IPS DF 19.7 (cell line): ENCODE data around the gene MRC1.
"Not testable (repeated sequence)": the region's sequence is repeated elsewhere in the genome, so short reads cannot be mapped to it uniquely, and the experiment has no call there.

ENCODE experiments used
- DNase-seq: peaks from one replicate; pipeline ENCODE4 v3.0.0-alpha.2; 2013; ENCODE audit warnings: low read depth, low spot score

Gene MRC1

DNA sequence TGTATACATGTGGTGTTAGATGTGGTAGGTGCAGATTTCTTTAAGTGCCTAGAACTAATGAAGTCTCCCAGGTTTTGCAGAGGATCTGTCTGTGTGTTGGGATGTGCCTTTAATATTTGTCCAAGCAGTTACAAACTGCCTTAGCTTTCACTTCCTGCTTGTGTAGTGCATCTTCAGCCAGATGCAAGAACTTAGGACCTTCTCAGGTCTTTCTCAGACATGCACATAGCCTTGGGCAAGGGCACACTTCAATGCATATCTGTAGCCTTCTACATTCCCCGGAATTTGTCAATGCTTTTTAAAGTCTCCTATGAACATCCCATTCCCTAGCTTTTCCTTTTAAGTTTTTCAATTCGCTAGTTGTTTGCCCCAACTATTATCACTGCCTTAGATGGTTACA, 95.4 kb downstream of the MRC1 start:
- DNase-seq, result no peak

DNA sequence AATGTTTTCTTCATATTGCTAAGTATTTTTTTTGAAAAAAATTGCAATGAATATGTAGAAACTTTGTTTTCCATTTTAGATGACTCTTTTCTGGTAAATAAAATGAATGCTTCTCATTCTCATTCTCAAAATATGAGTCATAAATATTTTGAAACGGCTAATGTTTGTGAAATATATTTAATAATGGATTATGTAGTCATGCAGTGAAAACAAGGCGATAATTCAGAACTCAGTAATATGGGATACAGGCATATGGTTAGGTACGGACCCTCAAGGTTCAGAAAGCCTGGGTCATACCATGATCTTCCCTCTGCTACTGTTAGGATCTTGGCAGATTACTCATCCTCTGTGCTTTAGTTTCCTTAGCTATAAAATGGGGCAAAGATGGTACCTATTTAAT, 96.3 kb downstream of the MRC1 start:
- DNase-seq, result no peak

DNA sequence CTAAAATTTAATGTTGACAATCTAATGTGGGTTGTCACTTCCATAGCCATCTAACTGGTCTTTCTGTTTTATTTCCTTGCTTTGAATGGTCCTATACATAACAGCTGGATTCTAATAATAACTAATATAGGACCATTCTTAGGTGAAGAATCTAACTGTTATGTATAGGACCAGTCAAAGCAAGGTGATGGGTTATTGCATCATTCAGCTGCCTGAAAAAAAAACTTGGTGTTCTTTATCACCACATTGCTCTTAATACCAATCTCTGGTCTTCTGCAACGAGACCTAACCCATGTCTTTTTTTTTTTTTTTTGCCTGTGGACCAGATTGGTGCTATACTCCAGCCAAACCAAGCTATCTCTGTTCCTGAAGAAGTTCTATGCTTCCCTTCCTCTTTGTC, 96.9 kb downstream of the MRC1 start:
- no peak for DNase-seq

DNA sequence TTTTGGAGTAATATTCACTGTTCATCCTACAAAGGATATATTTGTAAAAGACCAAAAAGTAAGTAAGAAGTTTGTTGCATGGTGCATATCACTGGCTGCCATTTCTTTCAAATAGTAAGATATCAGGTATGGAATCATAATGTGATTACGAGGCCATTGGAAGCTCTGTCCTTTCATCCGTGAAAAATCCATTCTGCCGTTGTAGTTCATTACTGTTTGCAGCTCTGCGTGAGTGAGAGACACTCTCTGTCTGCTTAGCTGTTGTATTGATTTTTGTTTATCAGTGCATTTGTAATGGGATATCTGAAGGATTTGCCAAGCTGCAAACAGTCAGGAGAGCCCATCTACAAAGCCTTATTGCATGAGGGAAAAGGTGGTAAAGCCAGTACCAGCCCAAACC, 98.5 kb downstream of the MRC1 start:
- no peak for DNase-seq

DNA sequence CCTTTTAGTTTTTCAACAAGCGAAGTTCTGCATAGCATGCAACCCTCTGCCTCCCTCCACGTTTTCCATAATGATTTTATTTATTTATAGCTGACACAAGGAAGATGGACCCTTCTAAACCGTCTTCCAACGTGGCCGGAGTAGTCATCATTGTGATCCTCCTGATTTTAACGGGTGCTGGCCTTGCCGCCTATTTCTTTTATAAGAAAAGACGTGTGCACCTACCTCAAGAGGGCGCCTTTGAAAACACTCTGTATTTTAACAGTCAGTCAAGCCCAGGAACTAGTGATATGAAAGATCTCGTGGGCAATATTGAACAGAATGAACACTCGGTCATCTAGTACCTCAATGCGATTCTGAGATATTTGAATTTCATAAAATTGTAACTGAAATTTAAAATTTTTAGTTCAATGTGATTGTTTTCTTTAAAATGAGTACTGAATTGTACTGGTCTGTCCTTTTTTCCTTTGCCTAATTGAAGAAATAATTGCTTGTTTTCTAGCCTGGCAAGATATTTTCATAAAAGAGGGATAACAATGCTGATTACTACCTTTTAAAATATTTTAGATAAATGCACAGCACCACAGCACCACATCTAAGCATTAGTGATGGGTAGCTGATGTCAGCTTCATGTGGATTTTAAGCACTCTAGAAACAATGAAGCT, 101.1 kb downstream of the MRC1 start:
- DNase-seq, result no peak

DNA sequence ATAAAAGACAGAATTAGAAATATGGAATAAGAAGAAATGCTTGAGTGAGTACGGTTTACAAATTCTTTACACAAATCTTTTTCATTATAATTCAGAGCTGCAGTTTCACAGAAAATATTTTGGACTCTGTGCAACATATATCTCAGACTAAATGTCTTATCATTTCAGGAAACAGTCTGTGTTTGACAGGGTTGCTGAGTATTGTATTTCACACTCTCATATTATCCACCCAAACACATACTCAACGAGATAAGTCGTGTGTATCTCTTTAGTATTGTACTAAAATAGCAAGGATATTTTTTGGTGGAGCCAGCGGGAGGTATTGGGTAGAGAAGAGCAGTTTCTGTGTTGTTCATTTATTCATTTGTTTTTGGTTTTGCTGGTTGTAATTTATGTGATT, 103.6 kb downstream of the MRC1 start:
- no peak for DNase-seq

DNA sequence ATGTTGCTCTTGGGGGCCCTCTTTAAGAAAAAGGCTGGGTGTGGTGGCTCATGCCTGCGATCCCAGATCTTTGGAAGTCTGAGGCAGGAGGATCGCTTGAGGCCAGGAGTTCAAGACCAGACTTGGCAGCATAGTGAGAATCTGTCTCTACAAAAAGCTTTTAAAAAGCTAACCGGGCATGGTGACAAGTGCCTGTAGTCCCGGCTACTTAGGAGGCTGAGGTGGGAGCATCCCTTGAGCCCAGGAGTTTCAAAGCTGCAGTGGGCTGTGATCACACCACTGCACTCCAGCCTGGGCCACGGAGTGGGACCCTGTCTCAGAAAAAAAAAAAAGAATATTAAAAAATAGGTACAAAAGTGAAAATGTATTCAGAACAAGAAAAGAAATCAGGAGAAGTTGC, 104.5 kb downstream of the MRC1 start:
- no peak for DNase-seq

DNA sequence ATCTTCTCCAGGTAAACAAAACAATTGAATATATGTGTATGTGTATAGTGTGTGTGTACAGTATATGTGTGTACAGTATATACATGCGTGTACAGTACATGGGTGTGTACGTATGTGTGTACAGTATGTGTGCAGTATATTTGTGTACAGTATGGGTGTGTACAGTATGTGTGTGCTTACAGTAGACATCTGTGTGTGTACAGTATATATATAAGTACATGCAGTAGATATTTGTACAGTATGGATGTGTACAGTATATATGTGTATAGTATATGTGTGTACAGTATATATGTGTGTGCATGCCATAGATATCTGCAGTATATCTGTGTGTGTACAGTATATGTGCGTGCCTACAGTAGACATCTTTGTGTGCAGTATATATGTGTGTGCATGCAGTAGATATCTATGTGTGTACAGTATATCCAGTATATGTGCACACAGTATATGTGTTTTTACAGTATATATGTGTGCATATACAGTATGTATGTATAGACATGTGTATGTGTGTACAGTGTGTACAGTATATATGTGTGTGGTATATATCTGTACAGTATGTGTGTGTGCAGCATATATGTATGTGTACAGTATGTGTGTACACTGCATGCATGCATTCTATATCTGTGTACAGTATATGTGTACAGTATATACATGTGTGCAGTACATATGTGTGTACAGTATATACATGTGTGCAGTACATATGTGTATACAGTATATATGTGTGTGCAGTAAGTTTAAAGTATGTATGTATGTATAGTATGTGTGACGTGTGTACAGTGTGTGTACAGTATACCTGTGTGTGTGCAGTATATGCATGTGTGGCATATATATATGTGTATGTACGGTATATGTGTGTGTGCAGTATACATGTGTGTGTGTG, 105.3 kb downstream of the MRC1 start:
- DNase-seq, result no peak

DNA sequence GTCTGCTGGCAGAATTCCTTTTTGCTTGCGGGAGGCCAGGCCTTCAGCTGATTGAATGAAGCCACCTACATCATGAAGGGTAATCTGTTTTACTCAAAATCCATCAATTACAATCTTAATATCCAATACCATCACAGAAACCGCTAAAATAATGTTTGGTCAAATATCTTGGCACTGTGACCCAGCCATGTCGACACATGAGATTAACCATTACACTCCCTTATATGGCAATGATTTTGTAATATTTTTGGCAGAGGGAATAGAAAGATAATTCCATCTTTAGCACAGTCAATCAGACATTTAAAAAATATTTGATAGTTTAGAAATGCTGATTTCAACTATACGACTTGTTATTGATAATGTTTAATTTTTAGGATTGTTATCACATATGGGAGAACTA, 106.0 kb downstream of the MRC1 start:
- DNase-seq, result no peak

DNA sequence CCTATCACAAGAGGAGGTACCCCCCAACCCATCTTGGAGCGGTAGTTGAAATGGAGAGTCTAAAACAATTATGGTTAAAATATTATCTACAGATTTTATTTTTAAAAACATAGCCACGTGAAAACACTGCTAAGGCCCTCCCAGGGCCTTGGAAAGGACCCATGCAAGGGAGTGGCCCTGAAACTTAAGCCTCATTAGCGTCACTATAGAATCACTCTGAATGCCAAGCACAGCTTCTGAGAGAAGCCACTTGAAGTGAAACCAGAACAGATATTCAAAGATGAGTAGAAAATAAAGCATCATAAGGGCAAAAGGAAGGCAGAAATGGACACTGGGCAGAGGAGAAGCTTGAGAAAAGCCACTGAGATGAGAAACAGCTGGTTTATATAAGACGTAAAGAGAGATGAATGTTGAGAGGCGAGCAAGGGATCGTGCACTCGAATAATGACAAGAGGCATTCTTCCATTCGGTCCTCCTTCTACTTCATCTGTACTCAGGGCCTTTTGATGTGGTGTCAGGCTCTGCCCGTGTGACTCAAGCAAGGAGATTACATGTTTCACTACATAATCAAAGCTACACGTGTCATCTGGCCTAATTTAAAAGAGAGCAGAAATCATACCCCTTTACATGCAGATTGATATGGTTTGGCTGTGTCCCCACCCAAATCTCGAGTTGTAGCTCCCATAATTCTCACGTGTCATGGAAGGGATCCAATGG, 109.2 kb downstream of the MRC1 start:
- DNase-seq, result no peak

DNA sequence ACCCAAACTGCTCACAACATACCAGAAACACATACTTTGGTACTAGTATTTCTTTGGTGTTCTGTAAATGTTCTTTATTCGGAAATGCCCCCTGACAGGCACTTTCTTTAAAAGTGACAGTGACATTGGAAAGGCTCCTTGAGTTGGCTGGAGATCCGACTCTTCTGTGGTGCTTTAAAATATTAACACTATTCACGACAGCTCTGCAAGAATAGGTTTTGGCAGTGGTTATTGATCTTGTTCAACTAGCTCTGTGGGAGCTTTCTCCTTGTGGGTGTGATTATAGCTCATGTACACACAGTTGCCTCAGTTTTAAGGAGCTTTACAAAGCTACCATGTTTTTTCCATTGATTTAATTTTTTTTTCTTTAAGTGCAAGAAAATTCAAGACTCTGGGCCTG, 112.2 kb downstream of the MRC1 start:
- no peak for DNase-seq

DNA sequence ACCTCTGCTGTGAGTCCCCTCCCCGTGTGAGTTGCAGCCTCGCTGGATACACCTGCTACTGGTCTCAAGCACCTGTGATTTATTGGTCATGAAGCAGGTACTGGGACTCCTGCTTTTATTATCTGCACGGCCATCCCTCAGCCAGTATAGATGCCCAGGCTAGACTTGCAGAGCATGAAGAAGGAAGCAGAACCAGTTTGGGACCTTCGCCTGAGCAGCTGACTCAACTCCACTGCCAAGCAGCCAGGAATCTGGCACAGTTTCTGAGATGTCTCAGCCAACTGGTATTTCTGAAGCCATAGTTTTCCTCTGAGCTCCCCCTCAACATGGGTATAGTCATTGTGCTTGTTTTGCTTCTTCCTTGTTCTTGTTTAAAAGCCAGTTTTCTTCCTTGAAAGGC, 114.6 kb downstream of the MRC1 start:
- DNase-seq, result no peak

DNA sequence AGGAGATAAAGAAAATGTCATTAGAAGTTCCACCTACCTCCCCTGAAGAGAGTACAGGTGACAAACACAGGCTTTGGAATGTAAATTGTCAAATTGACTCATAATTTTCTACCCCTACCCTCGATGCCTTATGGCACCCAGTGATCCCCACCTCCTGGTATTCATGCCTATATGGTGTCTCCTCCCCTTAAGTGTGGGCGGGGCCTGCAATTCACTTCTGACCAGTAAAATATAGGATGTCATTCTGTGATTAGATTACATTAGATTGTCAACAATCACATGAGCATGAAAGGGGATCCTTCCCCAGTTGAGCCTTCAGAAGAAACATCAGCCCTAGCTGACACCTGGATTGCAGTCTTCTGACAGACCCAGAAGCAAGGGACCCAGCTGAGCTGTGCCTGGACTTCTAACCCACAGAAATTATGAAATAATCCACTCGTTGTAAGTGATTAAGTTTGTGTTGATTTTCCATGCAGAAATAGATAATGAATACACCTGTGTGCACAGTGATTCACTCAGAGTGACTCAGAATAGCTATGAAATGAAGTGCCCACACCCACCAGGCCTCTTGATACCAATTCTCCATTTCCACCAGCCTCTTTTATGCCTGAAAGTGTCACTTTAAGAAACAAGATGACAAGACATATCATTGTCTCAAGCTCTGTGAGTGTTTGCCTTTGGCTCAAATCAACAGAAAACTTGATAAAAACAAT, 134.0 kb downstream of the MRC1 start:
- DNase-seq, result no peak

DNA sequence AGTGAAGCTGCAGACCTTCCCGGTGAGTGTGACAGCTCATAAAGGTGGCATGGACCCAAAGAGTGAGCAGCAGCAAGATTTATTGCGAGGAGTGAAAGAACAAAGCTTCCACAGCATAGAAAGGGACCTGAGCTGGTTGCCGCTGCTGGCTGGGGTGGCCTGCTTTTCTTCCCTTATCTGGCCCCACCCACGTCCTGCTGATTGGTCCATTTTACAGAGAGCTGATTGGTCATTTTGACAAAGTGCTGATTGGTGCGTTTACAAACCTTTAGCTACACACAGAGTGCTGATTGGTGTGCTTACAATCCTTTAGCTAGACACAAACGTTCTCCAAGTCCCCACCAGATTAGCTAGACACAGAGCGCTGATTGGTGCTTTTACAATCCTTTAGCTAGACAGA, 141.1 kb downstream of the MRC1 start:
- DNase-seq, result not testable (repeated sequence)

DNA sequence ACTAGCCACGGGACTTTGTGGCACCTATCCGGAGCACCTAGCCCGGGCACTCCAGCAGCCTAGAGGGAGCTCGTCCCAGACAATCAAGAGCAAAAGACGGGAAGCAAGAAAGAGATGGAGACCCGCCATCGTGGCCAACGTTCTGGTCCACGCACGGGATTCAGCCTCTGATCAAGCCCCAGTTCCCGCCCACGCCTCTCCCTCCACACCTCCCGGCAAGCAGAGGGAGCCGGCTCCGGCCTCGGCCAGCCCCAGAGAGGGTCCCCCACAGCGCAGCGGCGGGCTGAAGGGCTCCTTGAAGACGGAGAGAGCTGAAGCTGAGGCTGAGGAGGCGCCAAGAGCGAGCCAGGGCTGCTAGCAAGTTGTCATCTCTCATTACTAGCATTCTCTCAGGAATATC, 141.6 kb downstream of the MRC1 start:
- DNase-seq, result no peak

DNA sequence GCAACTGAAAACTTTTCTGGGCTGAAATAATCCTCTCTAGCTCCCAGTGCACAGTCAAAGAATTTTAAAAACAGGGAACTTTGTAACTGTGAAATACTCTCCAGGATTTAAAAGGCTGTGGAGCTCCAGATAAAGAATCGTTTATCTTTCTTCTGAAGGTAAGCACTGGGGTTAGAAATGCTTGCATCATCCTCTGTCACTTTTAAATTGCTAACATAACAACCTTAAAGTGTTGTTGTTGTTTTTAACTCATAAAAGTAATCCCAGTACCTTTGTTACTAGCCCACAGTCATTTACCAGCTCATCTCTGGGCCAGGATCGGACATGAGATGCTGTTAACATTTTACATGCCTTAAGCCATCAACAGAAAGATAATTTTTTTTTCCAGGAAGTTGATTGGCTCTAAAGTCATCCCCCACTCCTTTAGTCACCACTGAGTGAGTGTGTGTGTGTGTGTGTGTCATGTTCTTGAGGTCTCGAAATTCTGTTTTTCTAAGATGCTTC, 142.8 kb downstream of the MRC1 start, which contains the start of gene SLC39A12:
Gene SLC39A12, plus strand, starts transcription at position 51 of the 504 bp plus-strand sequence. CDS start 1,359 bp downstream, outside the sequence.
- no peak for DNase-seq

DNA sequence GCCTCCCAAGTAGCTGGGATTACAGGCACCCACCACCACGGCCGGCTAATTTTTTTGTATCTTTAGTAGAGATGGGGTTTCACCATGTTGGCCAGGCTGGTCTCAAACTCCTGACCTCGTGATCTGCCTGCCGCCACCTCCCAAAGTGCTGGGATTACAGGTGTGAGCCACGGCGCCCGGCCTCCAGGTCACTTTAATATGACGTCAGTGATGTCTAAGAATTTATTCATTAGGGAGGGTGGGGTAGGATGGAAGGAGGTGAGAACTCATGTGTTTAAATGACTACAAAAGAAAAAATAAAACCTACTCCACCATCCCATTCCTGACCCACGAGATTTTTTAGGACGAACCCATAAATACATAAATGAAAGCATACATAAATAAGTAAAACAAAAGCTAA, 145.2 kb downstream of the MRC1 start:
- not testable (repeated sequence) for DNase-seq

DNA sequence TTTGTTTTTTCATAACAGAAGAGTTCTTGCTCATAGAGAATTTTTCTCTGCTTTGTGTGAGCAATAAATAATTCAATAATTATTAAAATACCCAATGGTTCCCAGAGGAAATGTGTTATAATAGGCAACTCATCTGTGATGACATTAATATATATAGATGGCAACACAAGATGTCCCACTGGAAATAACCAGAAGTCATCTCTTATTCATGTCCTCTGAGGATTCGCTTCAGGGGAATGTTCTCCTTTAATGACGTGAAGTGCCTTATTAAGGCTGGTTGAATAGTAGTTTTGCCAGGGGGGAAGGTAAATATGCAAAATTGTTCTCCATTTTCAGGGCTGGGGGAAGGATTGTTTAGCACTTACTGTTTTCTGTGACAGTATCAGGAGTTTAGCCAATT, 145.7 kb downstream of the MRC1 start:
- DNase-seq, result no peak

DNA sequence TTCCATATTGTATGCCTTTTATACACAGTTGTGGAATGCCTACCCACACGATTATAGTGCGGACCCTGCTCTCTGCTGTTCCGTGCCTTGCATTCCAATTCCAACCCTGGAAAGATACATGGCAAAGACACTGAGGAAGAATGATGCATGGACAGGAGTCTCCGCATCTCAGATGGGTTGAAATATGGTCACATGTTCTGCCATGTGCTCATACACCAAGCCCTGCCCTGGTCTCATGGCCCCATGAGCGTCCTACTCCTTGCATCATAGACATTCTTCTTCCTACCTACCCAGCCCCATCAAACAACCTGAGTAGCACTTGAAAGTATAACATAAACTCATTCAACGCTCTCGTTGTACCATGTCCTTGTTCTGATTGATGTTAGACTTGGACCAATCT, 148.9 kb downstream of the MRC1 start:
- DNase-seq, result no peak

DNA sequence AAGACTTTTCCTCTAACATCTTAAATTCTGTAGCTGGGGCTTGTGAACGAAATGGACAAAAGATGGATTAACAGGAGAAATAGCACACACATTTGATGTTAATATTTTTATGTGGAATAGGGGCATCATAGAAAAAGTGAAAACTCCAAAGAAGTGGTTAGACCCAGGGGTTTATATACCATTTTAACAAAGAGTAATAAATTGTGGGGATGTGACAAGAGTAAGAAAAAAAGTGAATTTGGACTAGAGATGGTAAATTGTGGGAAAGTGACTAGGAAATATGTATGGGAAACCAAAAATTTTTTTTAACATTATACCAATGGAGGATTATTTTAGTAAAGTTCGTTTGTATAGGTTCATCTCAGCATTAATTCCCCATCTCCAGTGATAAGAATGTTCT, 150.7 kb downstream of the MRC1 start:
- no peak for DNase-seq
